ENCODE measurements around the gene GNAO1. TPM values are rescaled to one million over a fixed set of nuclear protein-coding genes. Genes with fewer than 3 reads are reported as not detected.

Gene GNAO1
- total and polyA plus RNA-seq, 7 donors, result 0.69 to 67.0 (median 28.8) TPM

DNA sequence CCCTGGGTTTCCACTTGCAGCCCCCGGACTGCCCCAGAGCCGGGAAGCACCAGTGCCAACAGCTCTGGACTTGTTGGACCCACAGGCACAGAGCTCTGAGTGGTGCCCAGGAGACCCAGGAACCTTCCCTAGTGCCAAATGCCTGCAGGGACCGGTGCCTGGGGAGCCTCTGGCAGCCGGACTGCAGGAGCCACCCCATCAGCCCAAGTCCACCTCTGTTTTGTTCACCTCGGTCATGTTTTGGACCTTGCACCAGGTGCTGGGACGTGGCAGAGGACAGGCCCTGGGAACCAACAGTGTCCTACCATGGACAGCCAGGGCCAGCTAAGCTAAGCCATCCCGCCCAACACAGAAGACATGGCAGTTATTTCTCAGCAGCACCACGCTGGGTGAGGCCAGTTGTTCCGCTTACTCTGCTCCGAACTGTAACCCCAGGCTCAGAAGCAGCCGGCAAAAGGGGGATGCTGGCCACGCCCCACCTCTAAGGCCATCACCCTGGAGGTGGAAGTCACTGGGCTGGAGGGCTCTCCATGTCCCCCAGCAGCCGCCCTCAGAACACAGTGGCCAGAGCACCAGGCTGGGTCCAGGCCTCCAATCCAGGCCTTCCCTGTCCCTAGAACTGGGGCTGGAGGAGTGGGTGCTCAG is 154.2 kb downstream of the GNAO1 start:
- intact Hi-C loops (cut with DNase I), result no loop called here
- Histone ChIP-seq H3K36me3 (peaks cover 12 to 81% (median 34%) of the 10 kb centered on the region in 4 donors), H3K4me3 (no peak overlapping the region), H3K27ac (no peak overlapping the region), H3K27me3 (no peaks in the 10 kb centered on the region), H3K4me1 (no peaks in the 10 kb centered on the region), H3K9me3 (no peaks in the 10 kb centered on the region)
- 82 to 92% methylated on average over 13 of the region's 13 CpGs for WGBS, 2 donors
- TF ChIP-seq POLR2AphosphoS5 (IDR thresholded peaks at IDR 0.05), result no peak
- TF ChIP-seq EP300 (IDR thresholded peaks at IDR 0.05), result no peak
- TF ChIP-seq, protein P1, sequence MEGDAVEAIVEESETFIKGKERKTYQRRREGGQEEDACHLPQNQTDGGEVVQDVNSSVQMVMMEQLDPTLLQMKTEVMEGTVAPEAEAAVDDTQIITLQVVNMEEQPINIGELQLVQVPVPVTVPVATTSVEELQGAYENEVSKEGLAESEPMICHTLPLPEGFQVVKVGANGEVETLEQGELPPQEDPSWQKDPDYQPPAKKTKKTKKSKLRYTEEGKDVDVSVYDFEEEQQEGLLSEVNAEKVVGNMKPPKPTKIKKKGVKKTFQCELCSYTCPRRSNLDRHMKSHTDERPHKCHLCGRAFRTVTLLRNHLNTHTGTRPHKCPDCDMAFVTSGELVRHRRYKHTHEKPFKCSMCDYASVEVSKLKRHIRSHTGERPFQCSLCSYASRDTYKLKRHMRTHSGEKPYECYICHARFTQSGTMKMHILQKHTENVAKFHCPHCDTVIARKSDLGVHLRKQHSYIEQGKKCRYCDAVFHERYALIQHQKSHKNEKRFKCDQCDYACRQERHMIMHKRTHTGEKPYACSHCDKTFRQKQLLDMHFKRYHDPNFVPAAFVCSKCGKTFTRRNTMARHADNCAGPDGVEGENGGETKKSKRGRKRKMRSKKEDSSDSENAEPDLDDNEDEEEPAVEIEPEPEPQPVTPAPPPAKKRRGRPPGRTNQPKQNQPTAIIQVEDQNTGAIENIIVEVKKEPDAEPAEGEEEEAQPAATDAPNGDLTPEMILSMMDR (IDR thresholded peaks at IDR 0.05), result no peak
- TF ChIP-seq POLR2A (IDR thresholded peaks at IDR 0.05), result no peak
- DNase-seq, result no peak

DNA sequence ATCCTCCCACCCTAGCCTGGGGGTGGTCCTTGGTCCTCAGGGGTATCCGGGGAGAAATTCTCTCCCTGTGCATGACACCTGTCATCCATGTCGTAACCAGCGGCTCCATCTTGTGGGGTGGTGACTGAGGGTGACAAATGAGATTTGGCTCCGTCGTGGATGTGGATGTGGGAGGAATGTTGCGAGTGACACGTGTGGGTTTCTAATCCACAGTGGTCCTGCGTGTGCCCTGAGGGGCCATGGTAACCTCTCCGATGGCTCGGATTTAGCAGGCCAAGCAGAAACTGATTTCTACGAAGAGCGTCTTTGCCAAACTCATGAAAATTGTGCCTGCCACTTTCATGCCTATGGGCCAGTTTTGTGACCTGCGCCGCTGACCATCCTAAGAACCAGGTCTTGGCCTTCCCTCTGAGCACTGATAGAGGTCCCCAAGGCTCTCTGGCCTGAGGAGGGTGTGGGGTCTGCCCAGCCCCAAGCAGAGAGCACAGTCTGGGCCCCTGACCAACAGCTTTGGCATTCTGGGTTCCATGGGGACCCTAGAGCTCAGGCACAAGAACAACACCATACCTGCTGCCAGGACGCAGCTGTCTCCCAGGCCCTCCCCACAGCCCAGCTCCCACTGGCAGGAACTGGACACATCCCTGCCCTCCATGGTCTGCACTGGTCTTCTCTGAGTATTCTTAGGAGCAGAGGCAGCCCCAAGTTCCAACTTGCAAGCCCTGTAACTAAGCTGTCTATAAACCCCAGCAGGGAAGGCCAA is 155.0 kb downstream of the GNAO1 start:
- intact Hi-C loops (cut with DNase I), result no loop called here
- Histone ChIP-seq H3K4me3 (no peak overlapping the region), H3K36me3 (peaks cover 5 to 74% (median 28%) of the 10 kb centered on the region in 4 donors), H3K27ac (no peak overlapping the region), H3K4me1 (no peaks in the 10 kb centered on the region), H3K9me3 (no peaks in the 10 kb centered on the region), H3K27me3 (no peaks in the 10 kb centered on the region)
- DNase-seq, result no peak
- 94 to 95% methylated on average over 15 of the region's 15 CpGs for WGBS, 2 donors
- TF ChIP-seq POLR2A (IDR thresholded peaks at IDR 0.05), result no peak
- TF ChIP-seq POLR2AphosphoS5 (IDR thresholded peaks at IDR 0.05), result no peak
- TF ChIP-seq, protein P1 (IDR thresholded peaks at IDR 0.05), result no peak
- TF ChIP-seq EP300 (IDR thresholded peaks at IDR 0.05), result no peak

DNA sequence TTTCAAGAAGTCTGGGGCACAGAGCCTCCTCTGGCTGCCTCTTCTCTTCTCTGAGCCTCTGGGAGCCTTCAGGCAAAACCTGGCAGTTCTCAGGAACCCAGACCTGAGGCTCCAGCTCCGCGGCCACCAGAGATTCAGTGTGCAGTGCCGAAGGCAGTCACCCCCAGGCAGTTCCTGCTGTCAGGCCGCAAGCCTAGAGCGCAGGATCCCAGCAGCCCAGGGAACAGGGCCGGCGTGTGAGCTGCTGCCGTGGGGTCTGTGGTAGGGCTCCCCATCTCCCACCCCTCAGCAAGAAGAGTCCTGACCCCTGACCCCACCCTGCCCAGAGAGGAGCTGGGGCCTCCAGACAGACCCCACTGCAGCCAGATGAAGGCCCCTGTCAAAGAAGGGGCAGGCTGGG is 155.9 kb downstream of the GNAO1 start:
- H3K27me3 ChIP-seq, result no peaks in the 10 kb centered on the region
- WGBS, 2 donors, result 78 to 92% methylated on average over 8 of the region's 8 CpGs
- intact Hi-C loops (cut with DNase I), result no loop called here
- TF ChIP-seq, protein P1 (IDR thresholded peaks at IDR 0.05), result no peak
- no peak for TF ChIP-seq POLR2AphosphoS5 (IDR thresholded peaks at IDR 0.05)
- TF ChIP-seq POLR2A (IDR thresholded peaks at IDR 0.05), result no peak
- no peak overlapping the region for H3K27ac ChIP-seq
- DNase-seq, result no peak
- peaks cover 0 to 71% (median 22%) of the 10 kb centered on the region in 4 donors for H3K36me3 ChIP-seq
- no peaks in the 10 kb centered on the region for H3K9me3 ChIP-seq
- H3K4me1 ChIP-seq, result no peaks in the 10 kb centered on the region
- no peak overlapping the region for H3K4me3 ChIP-seq

DNA sequence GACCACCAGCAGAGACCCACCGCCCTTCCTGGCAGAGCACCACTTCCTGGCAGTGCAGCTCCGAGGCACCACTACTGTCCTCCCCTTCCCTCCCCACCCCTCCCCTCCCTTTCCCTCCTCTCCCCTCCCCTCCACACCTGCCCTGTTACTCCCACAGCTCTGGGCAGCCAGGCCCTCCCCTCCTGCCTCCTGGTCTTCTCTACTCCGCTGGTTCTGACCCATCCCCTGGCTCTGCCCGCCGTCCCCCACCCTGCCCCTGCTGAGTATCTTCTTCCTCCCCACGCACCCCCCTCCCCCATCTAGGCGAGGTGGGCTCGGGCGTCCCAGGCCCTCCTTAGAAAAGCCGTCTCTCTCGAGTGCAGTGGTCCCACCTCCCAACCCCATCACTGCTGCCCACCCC is 156.4 kb downstream of the GNAO1 start:
- WGBS, 2 donors, result 79 to 81% methylated on average over 11 of the region's 11 CpGs
- no peak overlapping the region for H3K27ac ChIP-seq
- TF ChIP-seq POLR2A (IDR thresholded peaks at IDR 0.05) (no peak), EP300 (IDR thresholded peaks at IDR 0.05) (no peak), POLR2AphosphoS5 (IDR thresholded peaks at IDR 0.05) (no peak)
- TF ChIP-seq, protein P1 (IDR thresholded peaks at IDR 0.05), result no peak
- no peak for DNase-seq
- intact Hi-C loops (cut with DNase I), result no loop called here
- no peaks in the 10 kb centered on the region for H3K27me3 ChIP-seq
- H3K4me3 ChIP-seq, result no peak overlapping the region
- no peaks in the 10 kb centered on the region for H3K4me1 ChIP-seq
- no peaks in the 10 kb centered on the region for H3K9me3 ChIP-seq
- peaks cover 0 to 66% (median 22%) of the 10 kb centered on the region in 4 donors for H3K36me3 ChIP-seq
